ENCODE measurements around the gene ANKLE2.

DNA sequence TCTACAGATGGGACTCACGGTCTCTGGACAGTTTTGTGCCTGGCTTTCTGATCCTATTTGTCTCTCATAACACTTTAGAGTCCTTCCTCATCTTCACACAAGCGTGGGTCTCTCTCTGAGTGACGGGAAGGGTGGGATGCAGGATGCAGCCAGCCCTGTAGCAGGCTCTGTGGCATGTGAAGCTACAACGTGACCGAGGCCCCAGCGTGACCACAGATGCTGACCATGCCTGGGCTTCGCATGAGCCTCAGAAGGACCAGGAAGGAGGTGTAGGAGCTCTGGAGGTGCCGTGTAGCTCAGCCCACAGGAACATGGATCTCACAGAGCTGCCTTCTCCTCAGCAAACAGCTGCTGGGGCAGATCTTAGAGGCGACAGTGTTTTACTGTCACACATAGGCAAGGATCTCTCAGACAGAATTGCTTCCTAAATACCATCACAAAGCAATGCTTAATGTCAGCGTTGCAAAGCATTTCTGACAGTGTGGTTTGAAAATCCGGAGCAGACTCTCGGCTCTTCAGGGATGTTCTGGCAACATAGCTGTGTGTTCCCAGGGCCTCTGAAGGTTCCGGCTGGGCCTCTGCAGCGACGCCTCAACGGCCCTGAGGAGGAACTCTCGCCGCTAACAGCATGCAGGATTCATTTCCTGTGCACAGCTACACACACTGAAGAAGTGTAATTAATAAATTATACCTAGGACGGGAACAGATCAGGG lies 21.9 kb downstream of the ANKLE2 start:
- TF ChIP-seq, protein P1, sequence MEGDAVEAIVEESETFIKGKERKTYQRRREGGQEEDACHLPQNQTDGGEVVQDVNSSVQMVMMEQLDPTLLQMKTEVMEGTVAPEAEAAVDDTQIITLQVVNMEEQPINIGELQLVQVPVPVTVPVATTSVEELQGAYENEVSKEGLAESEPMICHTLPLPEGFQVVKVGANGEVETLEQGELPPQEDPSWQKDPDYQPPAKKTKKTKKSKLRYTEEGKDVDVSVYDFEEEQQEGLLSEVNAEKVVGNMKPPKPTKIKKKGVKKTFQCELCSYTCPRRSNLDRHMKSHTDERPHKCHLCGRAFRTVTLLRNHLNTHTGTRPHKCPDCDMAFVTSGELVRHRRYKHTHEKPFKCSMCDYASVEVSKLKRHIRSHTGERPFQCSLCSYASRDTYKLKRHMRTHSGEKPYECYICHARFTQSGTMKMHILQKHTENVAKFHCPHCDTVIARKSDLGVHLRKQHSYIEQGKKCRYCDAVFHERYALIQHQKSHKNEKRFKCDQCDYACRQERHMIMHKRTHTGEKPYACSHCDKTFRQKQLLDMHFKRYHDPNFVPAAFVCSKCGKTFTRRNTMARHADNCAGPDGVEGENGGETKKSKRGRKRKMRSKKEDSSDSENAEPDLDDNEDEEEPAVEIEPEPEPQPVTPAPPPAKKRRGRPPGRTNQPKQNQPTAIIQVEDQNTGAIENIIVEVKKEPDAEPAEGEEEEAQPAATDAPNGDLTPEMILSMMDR (IDR thresholded peaks at IDR 0.05 in 8 of 11, conservative IDR thresholded peaks at IDR 0.05 in 3 of 11) = no peak
- TF ChIP-seq POLR2AphosphoS5 (IDR thresholded peaks at IDR 0.05) = peak; percentile 11 to 56 (median 25)

Measured in spleen (tissue), 7 donors.